GM12872 (cell line): ENCODE results near the gene COMMD6.

Experiments
- TF ChIP-seq, protein P1 (sequence below): IDR thresholded peaks from 3 replicates; pipeline ENCODE4 v1.5.1; 2011; ENCODE audit warnings: low read depth, mild to moderate bottlenecking, low read length, moderate library complexity; ENCODE audit not compliant: insufficient read depth

COMMD6 gene

DNA sequence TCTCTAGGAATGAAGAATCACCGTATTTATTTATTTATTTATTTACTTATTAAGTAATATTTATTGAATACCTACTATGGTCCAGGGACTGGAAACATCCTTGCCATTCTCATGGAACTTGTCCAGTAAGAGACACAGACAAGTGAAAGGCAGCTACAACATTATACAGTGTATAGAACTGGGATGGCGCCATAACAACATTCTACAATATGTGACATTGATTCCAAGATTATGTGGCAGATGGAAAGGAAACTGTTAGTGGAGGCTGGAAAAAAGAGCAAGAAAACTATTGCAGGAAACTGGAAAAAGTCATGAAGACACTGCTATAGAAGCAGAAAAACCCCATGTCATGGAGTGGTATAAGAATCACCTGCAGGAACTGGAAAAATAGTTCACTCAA, 46.3 kb downstream of the COMMD6 start:
- TF ChIP-seq, protein P1, sequence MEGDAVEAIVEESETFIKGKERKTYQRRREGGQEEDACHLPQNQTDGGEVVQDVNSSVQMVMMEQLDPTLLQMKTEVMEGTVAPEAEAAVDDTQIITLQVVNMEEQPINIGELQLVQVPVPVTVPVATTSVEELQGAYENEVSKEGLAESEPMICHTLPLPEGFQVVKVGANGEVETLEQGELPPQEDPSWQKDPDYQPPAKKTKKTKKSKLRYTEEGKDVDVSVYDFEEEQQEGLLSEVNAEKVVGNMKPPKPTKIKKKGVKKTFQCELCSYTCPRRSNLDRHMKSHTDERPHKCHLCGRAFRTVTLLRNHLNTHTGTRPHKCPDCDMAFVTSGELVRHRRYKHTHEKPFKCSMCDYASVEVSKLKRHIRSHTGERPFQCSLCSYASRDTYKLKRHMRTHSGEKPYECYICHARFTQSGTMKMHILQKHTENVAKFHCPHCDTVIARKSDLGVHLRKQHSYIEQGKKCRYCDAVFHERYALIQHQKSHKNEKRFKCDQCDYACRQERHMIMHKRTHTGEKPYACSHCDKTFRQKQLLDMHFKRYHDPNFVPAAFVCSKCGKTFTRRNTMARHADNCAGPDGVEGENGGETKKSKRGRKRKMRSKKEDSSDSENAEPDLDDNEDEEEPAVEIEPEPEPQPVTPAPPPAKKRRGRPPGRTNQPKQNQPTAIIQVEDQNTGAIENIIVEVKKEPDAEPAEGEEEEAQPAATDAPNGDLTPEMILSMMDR: no peak

DNA sequence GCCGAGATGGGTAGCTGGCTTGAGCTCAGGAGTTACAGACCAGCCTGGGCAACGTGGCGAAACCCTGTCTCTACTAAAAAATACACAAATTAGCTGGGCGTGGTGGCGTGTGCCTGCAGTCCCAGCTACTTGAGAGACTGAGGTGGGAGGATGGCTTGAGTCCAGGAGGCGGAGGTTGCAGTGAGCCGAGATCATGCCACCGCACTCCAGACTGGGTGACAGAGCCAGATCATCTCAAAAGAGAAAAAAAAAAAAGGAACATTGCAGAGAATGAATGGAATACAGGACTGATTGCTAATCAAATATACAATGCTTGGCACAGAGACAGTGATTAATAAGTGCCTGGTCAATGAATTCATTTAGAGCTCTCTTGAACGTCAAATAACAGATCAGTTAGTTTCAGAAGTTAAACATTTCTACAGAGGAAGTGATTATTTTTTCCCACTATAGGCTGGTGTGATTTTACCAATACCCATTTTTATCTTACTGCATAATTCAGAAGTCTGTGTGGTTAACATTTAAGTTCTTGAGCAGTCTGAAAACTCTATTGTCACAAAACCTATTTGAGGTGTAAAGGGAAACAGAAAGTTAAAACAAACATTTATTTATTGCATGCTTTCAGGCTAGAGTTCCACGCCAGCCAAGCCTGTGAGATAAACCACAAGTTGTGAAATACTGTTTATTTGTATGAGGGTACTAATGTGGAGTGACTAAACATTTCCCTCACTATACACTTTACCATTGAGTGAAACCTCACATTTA, 48.0 kb downstream of the COMMD6 start:
- TF ChIP-seq, protein P1: no peak

DNA sequence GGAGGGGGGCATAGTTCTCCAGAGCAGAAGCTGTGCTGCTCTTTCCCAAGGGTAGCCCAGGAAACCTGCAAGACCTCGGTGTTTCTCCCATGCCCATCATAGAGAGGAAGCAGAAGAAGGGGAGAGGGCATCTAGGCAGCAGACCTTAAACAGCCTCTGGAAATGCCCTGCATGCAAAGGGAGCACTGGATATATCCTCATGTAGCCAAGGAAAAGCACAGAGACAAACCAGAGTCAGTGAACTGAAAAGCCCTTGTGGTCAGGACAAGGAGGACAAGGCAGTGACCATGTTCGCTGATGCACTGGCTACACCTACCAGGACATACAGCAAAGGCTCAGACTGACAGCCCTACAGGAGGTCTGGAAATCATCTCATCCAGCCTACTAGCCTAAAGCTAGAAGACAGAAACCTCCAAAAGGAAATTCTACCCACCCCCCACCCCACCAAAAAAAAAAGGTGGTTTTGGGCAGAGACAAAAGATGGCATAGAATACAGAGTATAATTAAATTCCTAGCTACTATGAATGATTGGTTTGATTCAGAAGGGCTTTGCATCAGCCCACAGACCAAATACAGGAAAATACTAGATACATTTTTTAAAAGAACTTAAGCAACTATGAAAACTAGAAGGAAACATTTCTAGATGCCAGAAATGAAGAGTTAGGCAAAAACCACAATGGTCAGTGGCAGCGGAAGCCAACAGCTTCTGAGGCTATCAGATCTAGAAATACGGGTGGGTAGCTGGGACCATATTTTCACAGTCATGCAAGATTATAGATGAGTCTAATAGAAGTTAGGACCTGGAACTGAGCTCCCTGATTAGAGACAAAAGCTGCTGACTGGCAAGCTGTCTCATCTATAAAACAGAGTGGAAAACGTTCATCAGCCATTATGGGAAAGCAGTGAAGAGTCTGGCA, 51.2 kb downstream of the COMMD6 start:
- TF ChIP-seq, protein P1: no peak

DNA sequence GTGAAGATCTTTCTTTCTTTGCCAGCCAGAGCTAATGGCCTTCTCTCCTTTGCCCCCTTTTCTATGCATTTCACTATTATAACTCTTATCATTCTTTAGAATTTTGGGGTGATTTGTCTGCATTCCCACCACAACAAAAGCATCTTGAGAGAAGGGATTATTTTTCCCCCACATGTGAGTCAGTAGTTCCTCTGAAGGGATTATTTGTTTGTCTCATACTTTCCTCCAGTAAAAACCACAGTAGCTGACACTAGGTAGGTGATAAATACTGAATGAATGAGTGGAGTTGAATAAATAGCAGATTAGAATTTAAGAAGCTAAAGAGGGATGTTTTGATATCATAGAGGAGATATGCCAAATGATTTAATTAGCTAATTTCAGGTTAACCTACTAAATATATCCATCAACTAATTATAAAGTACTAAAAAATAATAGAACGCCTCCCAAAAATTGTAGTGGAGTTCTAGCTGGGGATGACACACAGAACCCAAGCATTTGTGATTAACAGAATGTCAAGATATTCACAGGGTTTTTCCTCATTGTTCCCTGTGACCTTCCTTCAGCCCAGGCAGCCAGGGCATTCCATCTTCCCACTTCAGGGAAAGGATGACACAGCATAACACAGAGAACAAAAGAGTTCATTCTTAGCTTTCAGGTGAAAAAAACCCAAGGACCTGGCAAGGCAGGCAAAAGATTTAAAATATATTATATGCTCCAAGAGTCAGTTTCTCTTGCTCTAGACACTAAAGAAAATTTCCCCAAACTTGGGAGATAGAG, 52.2 kb downstream of the COMMD6 start:
- TF ChIP-seq, protein P1: no peak

DNA sequence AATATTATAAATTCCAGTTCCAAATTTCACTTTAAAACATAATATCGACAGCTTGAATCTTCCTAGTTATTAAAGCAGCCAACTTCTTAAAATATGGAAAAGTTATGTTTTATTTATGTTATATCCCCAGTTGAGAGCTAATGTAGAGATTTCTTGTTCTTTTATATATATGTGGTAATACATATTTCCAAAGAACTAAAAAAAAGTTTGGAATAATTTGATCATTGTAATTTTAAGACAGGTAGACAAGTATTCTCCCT, 54.9 kb downstream of the COMMD6 start:
- TF ChIP-seq, protein P1: no peak

DNA sequence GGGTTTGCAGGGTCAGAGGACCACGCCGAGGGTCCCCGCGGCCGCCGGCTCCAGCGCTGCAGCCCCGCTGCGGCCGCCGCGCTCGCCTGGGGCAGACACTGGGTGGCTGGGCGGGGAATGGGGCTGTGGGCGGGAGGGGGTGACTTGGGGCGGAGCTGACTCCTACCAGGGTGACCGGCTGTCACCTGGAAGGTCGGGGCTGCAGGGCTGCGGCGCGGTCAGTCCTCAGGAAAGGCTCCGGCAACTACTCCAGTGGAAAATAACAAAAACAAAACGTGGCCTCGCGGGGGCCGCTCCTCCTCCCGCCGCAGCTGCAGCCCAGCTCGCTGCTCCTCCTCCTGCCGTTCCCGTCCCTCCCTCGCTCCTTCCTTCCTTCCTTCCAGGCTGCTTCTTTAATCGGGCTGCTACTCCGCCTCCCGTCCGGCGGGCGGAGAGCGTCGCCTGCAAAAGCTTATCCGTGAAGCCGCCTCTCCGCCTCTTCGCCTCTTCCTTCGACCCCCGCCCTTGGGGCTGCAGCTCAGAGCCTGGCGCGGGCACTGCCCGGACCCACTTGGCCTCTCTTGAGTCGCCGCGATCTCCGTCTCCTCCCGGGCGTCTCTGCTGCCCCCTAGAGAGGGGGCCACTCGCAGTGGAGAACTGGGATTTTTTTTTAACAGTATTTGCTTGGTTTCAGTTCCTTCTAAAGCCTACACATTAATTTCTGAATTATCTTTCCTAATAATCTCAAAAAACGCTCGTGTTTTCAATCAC, 55.4 kb downstream of the COMMD6 start, which contains the start of gene TBC1D4:
TBC1D4 (minus strand) TSS at position 100 of the 750 bp plus-strand sequence. CDS start 402 bp downstream, outside the sequence.
- TF ChIP-seq, protein P1: peak; percentile 78
